ENCODE measurements around the gene RPN2.

Gene RPN2

DNA sequence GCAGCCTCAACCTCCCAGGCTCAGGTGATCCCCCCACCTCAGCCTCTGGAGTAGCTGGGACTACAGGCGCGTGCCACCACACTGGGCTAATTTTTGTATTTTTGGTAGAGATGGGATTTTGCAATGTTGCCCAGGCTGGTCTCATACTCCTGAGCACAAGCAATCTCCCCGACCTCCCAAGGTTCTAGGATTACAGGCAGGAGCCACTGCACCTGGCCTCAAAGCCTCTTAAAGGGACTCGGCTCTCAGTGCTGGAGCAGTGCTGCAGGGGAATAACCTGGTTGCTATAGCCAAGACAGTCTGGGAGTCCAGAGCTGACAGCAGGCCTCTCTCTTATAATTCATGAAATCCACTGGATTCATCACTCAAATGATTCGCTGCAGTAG lies 65.4 kb downstream of the RPN2 start:
- no peak for DNase-seq

DNA sequence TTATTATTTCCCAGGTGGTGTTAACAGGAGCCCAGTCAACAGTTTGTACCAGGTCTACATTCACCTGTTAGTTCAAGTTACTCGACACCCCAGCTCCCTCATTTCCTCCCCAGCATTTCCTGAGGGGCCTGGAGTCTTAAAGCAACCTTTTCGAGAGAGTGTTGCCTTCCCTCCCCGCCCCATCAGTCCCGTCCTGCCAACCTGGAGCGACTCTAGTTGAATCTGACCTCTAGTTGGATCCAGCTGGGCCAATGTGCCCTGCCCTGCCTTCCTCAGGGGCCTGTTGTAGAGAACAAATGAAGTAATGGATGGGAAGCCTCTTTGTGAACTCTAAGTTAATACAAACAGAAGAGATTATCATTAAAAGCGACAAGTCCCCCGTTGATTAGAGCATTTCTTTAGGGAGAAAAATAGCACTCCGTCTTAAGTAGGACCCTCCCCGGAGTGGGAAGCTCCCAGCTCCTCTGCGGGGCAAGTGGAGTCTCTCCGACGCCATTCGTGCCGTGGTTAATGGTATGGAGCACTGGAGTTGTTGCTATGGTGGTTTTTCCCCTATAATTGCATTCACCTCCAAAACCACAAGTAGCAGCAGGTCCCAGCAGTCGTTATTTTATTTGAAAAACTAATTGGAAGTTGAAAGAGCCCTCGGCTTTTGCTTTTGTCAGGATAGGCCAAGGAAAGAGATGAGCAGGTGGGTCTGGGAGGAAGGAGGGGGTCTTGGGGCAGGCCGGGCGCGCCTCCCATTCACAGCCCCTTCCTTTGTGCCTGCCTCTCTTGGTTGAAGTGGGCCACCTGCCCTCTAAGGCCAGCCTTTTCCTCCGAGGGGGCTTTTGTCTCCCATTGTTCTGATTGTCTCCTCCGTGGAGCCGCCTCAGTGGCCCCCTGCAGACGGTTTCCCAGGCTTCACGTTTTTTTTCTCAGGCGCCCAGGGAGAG lies 66.4 kb downstream of the RPN2 start:
- no peak for DNase-seq

DNA sequence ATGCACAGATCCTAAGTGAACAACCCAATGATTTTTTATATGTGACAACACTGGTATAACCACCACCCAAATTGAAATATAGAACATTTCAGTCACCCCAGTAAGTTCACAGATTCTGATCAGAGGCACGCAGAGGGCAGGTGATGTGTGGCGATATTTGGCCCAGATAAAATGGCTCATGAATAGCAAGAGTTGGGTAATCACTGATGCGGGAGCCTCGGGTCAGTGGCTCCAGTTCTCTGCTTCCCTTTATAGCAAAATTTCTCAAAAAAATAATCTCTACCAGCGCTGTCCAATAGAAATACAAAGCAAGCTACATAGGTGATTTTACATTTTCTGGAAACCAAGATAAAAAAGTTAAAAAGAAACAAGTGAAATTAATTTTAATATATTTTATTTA lies 67.6 kb downstream of the RPN2 start:
- DNase-seq = no peak

DNA sequence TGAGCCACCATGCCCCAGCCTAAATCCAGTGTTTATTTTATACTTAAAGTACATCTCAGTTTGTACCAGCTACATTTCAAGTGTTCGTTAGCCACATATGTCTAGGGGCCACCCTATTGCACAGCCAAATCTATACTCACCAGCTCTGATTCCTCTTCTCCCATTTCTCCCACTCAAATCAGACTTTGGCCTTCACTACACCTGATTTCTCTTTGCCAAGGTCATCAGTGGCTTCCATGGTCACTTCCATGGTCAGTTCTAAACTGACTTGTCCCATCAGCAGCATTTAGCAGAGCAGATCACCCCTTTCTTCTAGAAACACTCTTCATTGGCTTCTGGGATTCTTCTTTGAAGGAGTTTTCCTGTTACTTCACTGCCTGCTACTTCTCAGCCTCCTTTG lies 68.4 kb downstream of the RPN2 start:
- DNase-seq = no peak

DNA sequence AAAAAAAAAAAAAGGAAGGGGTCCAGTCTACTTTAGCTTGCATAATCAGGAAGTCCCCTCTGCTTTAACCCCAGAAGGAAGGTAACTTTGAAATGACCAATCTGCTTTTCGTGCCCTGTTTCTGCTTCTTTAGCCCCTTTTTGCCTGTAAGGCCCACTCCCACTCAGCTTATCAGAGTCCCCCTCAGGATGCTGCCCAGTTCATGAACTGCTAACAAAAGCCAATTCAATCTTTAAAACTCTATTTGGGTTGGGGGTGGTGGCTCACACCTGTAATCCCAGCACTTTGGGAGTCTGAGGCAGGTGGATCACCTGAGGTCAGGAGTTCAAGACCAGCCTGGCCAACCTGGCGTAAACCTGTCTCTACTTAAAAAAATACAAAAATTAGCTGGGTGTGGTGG lies 70.2 kb downstream of the RPN2 start:
- DNase-seq = no peak

DNA sequence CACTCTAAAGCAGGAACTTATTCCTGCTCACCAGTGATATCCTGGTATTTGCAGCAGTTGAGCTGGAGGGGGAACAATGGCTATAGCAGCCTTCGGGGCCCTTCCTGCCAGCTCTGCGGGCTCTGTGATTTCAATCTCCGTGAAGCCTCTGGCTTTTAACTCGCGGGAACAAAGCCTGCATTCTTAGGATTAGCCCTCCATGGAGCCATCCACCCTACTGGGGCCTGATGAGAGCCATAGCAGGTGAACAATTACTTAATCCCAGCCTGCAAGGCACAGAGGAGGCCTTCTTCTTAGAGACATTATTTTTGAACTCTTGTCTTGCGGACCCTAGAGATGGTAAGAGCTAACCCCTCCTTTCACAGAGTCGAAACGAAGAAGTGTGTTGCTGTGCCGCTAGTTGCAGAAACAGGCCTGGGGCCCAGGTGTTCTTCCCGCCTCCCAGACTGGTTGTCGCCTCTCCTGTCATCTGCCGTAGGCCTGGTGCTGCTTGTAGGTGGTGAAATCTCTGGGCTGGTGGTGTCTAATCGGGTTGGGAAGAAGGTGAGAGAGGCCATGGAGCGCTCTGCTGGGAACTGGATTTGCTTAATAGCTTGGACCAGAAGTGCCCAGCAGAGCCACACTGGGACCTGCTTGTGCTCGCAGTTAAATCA lies 72.8 kb downstream of the RPN2 start:
- no peak for DNase-seq

DNA sequence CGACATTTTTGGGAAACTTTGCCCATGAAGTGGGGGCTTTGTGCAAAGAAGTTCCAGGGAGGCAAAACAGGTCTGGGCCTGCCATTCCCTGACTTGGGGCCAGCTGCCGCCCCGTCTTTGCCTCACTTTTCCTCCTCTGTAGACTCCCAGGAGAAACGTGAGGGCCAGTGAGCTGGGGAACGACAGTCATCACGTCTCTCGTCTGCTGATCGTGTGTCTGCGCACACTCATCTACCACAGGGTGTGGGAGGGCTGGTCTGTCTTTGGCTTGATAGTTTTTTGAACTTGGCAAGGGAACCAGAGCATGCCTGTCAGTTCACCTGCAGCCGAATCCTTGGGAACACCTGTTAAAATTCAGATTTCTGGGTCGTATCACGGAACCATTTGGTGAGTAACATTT lies 74.0 kb downstream of the RPN2 start:
- DNase-seq = no peak

DNA sequence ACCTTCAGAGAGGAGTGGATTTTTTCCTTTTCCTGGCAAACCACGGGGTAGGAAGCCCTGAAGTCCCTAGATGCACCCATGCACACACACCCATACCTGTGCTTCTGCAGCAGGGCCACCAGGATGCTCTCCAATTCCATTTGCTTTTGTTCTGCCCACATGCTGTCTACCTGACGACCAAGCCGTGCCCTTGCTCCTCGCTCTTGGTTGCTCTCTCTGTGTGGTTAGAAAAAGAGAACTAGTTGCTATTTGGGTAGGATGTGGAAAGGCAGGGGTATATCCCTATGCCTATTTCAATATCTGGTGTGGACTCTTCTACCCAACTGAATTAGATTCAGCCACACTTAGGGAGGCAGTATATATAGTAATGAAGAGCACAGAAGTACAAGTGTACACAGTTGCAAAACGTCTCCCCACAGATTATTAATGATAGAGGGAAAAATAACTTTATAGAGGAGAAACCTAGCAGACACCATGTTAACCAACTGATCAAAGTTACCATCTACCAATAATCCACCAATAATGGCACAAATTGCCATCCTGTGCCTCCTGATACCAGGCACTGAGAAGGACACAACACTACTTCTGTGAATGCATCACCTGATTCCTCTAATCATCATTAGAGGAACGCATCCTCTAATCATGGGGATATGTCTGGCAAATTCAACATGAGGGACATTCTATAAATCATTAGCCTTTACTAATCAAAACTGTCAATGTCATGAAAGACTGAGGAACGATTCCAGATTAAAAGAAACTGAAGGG lies 75.2 kb downstream of the RPN2 start:
- no peak for DNase-seq

DNA sequence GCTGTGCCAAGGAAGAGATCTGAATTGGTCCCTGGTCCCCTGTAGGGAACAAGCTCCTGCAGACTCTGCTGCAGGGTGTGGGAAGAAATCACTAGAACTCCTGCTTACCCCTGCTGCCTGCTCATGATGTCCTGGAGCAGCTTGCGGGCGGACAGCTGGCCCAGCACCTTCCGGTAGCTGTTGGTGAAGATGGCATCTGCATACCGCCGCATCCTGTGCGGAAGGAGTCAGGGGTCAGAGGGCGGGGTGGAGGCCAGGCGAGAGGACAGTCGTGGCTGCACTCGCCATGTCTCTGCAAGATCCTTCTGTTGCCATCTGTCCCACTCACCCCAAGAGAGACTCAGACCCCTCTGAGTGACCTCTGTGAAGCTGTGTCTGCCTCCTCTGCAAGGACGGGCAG lies 77.2 kb downstream of the RPN2 start:
- DNase-seq = no peak

DNA sequence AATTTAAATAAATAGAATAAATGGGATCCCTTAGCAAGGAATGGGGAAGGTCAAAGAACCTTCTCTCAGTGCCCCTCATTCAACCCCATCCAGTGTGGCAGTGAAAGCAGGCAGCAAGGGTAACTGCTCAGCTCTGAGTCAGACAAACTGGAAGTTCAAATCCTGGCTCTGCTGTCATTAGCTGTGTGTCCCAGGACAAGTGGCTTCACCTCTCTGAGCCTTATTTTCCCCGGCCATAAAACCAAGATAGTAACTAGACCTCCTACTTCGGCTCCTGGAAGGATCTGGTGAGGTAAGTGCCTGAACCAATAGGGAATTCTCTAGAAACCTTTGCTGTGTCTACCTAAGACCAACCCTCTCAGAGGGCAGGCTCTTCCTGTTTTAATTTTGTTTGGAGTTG lies 78.4 kb downstream of the RPN2 start:
- DNase-seq = no peak

DNA sequence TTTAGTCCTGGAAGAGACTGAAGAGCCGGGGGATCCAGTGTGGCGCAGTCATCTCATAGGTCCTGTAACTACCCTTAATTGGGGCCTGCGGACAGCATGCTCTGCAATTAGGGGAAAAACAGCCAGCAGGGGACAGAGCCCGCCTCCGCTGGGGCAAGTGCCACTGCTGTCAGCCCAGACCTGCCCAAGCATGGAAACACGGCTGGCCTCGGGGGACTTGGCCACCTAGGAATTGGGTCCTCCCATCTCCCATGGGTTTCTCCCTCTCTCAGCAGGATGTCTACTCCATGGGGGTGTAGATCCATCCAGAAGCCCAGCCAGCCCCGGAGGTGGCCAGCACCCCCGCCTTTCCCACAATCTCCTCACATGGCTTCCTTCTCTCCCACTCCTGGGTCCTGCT lies 78.9 kb downstream of the RPN2 start:
- no peak for DNase-seq

DNA sequence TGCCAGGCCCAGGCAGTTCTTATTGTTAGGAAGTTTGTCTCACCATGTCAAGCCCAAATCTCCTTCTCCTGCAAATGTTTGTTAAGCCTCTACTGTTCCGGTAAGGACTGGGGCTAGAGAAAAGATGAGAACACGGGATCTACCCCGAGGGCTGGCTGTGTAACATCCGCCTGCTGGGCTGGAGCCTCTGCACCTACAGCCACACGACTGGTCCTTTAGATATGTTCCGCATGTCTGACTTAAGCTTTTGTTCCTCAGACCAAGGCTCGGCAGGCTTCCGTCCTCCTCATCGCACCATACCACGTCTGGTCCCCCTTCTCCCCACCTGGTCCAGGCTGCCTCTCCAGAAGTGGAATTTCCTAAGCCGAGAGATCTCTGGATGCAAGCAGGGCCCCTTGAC lies 79.9 kb downstream of the RPN2 start:
- no peak for DNase-seq

DNA sequence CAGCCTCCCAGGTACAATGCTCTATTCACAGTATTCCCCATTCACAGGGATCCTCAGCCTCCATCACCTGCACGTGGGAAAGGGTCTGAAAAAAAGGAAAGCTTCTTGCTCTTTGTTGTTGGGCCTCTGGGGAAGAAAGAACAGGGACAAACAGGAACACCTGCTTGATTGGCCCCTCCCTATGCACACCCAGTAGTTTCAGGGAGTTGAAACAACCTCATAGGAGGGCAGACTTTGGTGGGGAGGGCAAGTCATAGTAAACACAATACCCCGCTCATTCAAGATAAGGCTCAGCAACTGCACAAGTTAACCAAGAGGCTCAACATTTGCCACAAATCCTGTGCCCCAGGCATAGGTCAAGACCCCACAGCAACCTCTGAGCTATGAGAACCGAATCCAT lies 80.7 kb downstream of the RPN2 start:
- DNase-seq = no peak

DNA sequence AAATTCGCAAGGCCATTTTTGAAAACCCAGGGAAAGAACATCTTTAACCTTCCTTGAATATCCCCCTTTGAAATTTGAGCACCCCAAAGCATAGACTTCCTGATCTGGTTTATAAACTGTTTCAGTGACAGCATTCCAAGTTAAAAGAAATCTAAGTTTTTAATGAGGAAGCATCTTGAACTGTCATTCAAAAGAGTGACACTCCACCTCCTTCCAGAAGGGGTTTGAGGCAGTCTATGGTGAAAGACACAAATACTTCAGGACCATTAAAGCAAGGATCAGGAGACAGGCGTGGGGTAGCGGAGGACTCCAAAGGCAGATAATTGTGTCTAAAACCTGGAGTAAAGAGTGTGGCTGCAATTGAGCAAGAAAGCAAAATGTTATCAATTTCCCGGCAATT lies 81.8 kb downstream of the RPN2 start:
- DNase-seq = no peak

DNA sequence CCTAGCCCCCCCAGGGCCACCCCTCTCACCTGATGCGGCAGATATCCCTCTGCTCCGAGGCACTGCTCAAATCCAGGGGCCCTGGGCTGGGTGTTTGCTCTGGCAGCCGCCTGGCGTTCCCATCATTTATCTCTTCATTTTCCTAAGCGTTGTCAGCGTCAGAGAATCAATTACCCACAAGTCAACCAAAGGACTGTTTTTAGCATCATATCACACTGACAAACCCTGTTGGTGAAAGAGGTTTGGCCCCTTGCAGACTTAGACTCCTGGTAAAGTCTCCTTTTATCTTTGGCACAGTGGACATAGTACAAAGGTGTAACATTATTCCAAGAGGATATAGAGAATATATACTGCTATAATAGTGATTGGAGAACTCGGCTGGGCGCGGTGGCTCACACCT lies 82.6 kb downstream of the RPN2 start, which contains the start of gene GHRH:
Gene GHRH, minus strand, starts transcription at position 101 of the 400 bp plus-strand sequence. CDS start 4,925 bp downstream, outside the sequence.
- no peak for DNase-seq

DNA sequence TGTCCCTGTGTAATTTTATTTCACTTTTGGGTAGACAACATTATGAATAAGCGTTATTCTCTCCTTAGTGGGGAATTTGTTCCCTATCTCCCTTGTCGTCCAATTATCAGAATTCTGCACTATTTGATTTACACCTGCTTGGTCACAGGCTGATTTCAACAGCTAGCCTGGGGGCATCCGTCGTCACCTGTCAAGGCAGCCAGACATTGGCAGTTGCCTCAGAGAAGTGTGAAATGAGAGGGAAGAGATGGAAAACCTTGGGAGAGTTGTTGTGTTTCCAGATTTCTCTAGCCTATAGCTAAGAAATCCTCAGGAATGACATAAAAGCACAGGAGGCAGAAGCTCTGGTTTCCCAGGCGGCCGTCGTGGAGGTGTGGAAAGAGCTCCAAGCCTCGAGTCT lies 83.4 kb downstream of the RPN2 start:
- DNase-seq = no peak

DNA sequence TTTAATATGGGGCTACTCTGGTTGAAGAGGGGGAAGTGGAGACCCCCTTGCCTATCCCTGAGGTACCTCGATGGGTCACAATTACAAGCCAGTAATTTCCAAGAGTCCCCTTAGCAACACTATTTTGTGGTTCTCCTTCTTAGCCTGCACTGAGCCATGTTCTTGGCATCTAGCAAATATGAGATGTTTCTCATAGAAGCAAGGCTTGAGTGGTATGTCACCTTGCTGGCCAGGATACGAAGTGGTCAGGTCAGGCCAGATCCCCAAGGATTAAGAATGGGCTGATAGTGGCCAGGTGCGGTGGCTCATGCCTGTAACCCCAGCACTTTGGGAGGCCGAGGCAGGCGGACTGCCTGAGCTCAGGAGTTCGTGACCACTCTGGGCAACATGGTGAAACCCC lies 84.6 kb downstream of the RPN2 start:
- no peak for DNase-seq

DNA sequence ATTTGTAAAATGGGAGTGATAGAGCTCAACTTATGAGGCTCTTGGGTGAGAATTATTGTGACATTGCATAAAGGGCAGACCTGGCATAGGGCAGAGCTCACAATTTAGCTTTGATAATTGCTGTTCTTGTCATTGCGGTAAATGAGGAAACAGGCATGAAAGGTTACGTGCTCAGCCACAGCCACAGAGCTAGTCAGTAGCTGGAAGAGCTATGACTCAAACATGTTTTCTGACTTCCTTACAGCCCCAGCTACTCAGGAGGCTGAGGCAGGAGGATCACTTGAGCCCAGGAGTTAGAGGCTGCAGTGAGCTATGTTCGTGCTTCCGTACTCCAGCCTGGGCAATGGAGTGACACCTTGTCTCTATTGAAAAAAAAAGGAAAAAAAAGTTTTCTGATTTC lies 86.0 kb downstream of the RPN2 start:
- no peak for DNase-seq

DNA sequence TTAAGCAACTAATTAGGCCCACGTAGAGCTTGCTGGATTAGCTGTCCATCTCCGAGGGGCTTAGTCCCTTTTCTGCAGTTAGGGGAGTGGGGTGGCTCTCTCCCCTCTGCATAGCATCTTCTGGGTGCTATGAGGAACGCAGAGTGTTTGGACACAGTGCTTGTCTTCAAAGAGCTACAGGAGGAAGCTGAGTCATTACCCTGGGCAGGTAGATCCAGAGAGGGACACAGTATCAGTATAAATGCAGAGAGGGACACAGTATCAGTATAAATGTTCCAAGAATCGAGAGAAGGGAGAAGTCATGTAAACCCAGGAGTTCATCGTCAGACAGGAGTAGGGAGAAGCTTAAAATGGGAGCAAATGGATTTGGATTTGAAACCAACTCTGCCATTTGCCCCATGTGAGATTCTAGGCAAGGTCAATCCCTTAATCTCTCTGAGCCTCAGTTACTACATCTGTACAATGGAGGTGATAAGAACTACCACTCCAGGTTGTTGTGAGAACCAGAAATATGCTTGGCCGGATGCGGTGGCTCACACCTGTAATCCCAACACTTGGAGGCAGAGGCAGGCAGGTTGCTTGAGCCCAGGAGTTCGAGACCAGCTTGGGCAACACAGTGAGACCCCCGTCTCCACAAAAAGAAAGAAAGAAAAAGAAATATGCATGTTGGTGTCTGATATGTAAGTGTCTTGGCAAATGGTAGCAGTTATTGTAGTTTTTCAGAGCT lies 88.0 kb downstream of the RPN2 start:
- DNase-seq = no peak

DNA sequence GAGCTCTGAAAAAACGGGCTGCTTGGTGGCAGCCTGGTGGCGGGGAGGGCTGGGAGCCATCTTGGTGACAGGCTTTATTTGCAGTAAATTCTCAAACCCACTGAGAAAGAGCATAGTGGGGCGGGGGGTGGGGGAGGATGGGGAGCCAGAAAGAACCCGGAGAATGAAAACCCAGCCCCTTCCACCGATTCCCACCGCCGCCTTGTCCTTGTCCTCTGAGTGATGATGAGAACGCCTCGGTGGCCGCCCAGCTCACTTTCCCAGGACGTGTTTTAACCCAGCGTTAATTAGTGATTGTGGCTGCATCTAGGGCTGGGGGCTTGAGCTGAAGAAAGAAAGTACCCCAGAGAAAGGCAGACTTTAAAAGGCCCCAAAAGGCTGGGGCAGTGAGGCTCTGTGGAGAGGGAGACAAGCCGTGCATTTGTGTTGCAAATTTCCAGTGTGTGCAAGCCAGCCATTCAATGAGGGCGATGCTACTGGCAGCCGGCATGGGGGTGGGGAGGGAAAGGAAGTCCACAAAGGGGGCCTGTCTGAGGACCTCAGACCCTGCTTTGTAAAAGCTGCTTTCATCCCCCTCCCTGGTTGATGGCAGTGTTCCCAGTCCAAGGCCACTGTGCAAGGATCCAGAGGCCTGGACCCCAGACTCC lies 88.7 kb downstream of the RPN2 start:
- DNase-seq = no peak

DNA sequence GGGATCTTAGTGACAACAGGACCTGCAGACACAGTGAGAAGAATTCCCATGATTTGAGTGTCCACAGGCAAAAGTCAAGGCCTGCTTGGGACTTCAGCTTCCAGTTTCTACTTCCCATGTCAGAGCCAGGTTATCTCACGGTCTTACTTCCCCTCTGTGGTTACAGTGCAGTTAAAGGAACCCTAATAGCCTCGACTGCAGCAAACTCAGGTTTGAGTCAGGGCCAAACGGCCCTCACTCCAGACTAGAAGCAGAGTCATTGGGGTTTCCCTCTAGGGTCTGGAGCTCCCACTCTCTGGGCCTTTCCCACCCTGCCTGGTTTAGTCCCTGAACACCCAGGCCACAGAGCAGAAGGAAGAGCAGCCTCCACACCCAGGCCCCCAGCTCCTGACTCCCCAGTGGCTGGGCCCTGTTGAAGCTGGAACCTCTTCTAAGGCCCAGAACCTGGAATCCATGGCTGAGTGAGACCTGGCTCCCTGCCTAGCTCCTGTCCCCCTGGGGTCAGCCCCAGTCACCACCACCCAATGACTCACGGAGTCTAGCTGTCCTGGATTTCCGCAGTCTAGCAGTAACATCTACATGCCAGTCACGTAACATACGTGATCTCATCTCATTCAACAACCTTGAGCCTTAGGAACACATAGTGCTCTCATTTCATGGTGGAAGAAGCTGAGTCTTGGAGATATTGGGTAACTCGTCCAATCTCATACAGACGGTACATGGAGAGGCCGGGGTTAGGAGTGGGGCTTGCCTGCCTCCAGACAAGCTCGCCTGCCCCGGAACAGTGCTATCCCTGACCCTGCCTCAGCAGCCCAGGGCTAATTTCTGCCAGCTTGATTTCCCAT lies 91.7 kb downstream of the RPN2 start:
- no peak for DNase-seq

DNA sequence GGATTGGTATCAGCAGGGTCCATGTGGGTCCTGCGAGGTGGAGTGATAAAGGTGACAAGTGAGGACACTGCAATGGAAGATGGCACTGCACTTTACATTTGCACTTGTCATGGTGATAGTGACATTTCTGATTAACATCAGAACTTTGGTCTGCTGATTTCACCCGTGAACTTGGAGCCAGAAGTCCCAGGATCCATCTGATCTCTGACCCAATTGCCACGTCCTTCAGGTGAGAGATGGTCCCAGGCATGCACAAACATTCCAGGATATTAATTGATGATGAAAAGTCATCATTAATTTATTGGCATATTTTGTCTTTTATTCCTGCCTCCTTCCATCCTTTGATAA lies 92.3 kb downstream of the RPN2 start:
- DNase-seq = no peak
